Lower leg skin (tissue), 3 donors: Measurements from ENCODE around the gene MEPCE.
"Not testable (repeated sequence)": the region's sequence is repeated elsewhere in the genome, so short reads cannot be mapped to it uniquely, and the experiment has no call there.

ENCODE experiments used
- POLR2A ChIP-seq, 2 donors: fragments of 450-650 bp; IDR thresholded peaks; one replicate each; pipeline ENCODE4 v1.6.1; 2016 to 2017; ENCODE audit warnings: antibody characterized with exemption in 2 of 2, mild to moderate bottlenecking in 1 of 2, moderate library complexity in 1 of 2
- TF ChIP-seq, protein P1 (sequence below), 3 donors: fragments of 450-650 bp; IDR thresholded peaks; one replicate each; pipeline ENCODE4 v1.5.1; 2016; ENCODE audit warnings: antibody characterized with exemption in 3 of 3, mild to moderate bottlenecking in 3 of 3, moderate library complexity in 2 of 3

DNA sequence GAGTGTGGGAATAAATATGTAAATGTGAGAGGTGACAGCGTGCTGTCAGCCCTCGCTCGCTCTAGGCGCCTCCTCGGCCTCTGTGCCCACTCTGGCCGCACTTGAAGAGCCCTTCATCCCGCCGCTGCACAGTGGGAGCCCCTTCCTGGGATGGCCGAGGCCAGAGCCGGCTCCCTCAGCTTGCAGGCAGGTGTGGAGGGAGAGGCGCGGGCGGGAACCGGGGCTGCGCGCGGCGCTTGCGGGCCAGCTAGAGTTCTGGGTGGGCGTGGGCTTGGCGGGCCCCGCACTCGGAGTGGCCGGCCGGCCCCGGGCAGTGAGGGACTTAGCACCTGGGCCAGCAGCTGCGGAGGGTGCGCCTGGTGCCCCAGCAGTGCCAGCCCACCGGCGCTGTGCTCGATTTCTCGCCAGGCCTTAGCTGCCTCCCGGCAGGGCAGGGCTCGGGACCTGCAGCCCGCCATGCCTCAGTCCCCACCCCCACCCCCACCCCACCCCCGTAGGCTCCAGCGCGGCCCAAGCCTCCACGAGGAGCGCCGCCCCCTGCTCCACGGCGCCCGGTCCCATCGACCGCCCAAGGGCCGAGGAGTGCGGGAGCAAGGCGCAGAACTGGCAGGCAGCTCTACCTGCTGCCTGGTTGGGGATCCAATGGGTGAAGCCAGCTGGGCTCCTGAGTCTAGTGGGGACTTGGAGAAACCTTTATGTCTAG lies 47.9 kb upstream of the MEPCE start:
- TF ChIP-seq POLR2A (IDR thresholded peaks at IDR 0.05): not testable (repeated sequence)
- TF ChIP-seq, protein P1, sequence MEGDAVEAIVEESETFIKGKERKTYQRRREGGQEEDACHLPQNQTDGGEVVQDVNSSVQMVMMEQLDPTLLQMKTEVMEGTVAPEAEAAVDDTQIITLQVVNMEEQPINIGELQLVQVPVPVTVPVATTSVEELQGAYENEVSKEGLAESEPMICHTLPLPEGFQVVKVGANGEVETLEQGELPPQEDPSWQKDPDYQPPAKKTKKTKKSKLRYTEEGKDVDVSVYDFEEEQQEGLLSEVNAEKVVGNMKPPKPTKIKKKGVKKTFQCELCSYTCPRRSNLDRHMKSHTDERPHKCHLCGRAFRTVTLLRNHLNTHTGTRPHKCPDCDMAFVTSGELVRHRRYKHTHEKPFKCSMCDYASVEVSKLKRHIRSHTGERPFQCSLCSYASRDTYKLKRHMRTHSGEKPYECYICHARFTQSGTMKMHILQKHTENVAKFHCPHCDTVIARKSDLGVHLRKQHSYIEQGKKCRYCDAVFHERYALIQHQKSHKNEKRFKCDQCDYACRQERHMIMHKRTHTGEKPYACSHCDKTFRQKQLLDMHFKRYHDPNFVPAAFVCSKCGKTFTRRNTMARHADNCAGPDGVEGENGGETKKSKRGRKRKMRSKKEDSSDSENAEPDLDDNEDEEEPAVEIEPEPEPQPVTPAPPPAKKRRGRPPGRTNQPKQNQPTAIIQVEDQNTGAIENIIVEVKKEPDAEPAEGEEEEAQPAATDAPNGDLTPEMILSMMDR (IDR thresholded peaks at IDR 0.05): not testable (repeated sequence)
